NB4 (cell line): ENCODE results near the gene PPP6R1.

Experiments used
- POLR2A ChIP-seq: IDR thresholded peaks from 2 replicates; pipeline ENCODE4 v1.6.1; 2011; ENCODE audit warnings: mild to moderate bottlenecking; ENCODE audit not compliant: insufficient read length; ENCODE audit errors: extremely low read depth
- TF ChIP-seq, protein P1 (sequence below): IDR thresholded peaks from one replicate; pipeline ENCODE4 v1.5.1; 2012; ENCODE audit warnings: low read depth, low read length
- TF ChIP-seq, protein P2 (sequence below): IDR thresholded peaks from 2 replicates; pipeline ENCODE4 v1.6.1; 2011; ENCODE audit warnings: low read depth, low read length

DNA sequence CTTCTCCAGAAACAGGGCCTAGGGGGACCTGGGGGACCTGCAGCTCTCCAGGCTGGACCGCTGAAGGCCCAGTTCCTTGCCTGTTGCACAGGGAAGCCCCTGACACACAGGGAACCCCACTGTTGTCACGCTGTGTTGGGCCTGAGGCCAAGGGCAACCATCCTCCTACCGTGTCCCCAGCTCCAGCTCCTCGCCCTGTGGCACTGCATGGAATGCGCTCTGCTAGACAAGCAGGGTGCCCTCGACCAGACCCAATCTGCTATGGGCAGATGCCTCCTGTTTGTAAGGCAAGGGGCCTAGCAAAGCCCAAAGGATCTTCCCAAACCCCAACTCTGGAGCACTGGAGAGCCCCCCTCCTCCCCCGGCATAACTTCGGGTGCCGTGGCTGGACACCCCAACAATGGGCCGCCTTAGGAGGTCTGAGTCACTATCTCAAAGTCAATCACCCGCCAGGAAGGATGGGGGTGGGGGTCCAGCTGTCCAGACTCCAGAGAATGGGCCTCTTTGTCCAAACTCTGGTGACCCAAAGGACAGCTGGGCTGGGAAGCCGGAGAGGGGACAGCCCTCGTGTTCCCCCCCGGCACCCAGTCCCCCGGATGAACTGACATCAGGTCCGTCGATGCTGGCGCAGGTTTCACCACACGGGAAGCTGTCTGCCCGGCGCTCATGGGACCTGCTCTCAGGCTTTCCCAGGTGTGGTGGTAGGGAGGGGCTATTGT lies 28.7 kb upstream of the PPP6R1 start:
- TF ChIP-seq, protein P1, sequence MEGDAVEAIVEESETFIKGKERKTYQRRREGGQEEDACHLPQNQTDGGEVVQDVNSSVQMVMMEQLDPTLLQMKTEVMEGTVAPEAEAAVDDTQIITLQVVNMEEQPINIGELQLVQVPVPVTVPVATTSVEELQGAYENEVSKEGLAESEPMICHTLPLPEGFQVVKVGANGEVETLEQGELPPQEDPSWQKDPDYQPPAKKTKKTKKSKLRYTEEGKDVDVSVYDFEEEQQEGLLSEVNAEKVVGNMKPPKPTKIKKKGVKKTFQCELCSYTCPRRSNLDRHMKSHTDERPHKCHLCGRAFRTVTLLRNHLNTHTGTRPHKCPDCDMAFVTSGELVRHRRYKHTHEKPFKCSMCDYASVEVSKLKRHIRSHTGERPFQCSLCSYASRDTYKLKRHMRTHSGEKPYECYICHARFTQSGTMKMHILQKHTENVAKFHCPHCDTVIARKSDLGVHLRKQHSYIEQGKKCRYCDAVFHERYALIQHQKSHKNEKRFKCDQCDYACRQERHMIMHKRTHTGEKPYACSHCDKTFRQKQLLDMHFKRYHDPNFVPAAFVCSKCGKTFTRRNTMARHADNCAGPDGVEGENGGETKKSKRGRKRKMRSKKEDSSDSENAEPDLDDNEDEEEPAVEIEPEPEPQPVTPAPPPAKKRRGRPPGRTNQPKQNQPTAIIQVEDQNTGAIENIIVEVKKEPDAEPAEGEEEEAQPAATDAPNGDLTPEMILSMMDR, result no peak
- TF ChIP-seq POLR2A, result no peak
- TF ChIP-seq, protein P2, sequence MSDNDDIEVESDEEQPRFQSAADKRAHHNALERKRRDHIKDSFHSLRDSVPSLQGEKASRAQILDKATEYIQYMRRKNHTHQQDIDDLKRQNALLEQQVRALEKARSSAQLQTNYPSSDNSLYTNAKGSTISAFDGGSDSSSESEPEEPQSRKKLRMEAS, result no peak
